GM21515 (cell line): ENCODE measurements around the gene RBM33.

Source experiments
- ATAC-seq: cut with Tn5 transposase; IDR thresholded peaks from one replicate; pipeline ENCODE4 v1.9.1; 2021; ENCODE audit not compliant: unreplicated experiment

RBM33 gene

DNA sequence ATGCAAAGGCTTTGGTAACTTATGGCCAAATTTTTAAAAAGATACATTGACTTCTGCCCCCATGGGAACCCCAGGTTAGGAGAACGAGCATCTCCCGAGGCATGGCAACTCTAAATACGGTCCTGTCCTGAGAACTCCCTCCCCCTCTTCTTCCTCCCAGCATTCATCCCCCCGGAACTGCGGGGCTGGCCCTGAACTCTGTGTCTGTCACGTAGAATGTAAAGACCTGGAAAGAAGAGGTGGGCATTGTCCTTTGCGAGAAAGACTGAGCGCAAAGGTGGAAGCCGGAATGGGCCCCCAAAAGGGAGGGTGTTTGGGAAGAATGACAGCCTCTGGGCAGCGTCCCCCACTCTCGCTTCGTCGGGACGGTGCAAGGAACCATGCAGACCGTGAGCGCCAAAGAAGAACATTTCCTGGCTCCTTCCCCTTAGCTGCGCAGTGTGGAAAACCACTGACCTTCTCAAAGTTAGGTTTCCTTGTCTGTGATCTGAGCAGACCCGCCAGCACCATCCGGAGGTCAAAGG lies 146.8 kb downstream of the RBM33 start:
- no peak for ATAC-seq

DNA sequence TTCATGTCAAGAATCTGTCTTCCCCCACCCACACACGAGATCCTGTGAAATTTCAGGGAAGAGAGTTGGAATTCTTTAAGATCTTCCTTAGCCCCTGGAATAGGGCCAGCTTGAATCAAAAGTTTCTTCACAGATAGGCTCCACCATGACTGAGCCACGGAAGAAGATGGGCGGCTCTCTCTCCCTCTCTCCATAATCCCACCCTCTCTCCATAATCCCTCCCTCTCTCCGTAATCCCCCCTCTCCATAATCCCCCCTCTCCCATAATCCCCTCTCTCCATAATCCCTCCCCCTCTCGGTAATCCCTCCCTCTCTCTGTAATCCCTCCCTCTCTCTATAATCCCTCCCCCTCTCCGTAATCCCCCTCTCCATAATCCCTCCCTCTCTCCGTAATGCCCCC lies 147.4 kb downstream of the RBM33 start:
- no peak for ATAC-seq

DNA sequence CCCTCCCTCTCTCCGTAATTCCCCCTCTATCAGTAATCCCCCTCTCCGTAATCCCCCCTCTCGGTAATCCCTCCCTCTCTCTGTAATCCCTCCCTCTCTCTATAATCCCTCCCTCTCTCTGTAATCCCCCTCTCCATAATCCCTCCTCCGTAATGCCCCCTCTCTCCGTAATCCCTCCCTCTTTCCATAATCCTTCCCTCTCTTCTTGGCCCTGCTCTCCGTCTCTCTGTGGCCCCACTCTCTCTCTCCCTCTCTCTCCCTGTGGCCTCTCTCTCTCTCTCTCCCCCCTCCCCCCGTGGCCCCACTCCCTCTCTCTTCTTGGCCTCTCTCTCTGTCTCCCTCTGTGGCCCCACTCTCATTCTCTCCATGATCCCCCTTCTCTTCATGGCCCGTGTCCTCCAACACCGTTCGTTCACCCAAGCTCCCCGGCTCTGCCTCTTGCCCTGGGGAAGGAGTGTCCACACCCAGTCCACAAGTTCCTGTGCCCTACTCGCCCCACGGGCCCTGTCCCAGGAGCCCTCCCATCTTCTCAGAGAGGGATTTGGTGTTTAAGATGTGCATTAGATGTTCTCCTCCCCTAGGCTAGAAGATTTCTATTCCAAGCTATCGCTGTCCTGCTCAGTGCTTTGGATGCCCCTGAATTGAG lies 148.0 kb downstream of the RBM33 start:
- ATAC-seq = no peak

DNA sequence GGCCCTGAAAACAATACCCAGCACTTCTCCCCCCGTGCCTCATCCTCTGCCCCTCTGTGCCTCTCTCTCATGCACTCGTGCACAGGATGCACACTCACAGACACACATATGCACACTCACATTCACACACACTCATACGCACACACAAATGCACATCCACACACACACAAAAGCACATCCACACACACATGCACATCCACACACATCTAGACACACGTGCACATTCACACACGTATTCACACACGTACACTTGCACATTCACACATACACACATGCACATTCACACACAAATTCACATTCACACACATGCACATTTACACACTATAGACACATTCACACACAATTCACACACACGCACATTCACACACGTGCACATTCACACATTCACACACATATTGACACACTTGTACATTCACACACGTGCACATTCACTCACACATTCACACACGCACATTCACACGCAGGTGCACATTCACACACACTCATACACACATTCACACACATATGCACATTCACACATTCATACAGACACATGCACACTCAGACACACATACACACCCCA lies 148.6 kb downstream of the RBM33 start:
- no peak for ATAC-seq

DNA sequence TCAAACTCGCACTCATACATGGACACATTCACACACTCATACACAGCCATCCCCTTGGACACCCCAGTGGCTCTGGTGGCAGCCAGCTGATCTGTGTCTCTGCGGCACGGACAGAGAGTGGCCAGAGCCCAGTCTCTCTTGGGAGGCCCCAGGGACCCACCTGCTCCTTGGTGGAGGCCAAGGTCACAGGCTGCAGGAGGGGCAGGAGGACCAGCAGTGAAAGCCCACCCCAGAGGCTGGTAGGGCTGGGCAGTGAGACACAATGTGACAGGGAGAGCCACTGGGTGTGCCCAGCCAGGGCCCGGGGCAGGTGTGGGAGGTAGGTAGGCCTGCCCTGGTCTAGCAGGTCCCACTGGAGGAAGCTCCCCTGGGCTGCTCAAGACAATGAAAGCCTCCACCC lies 149.3 kb downstream of the RBM33 start:
- no peak for ATAC-seq

DNA sequence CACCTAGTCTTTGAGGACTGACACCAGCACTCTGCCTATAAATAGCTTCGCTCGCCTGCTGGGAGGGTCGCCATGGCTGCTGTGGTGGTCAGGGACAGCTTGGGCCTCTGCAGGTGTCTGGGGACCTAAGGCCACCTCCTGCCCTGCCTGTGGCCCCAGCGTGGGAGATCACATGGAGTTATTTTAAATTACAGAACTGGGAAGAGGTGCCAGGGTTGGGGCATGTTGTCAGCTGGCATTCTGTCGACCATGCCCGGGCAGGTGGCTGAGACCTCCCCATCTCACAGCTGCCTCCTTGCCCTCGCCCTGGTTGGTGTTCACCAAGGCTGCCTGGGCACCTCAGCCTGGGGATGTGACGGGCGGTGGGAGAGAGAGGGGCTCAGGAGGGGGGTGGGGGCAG lies 149.7 kb downstream of the RBM33 start:
- ATAC-seq = no peak

DNA sequence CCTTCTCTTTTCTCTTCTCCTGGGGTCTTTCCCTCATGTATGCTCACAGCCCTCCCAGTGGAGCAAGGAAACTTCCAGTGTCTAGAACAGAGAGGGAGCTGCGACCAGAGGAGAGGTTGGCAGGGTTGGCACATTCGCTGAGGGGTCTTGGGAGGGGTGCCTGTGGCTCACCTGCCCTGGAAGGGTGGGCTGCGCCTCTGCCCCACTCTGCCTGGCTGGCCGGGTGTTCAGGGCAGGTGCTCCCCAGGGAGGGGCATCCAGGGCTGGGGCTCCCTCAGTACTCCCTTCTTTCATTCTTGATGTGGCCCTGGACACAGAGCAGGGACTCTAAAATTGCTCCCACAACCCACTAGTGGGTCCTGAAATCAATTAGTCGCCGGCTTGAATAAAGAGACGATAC lies 150.9 kb downstream of the RBM33 start:
- no peak for ATAC-seq

DNA sequence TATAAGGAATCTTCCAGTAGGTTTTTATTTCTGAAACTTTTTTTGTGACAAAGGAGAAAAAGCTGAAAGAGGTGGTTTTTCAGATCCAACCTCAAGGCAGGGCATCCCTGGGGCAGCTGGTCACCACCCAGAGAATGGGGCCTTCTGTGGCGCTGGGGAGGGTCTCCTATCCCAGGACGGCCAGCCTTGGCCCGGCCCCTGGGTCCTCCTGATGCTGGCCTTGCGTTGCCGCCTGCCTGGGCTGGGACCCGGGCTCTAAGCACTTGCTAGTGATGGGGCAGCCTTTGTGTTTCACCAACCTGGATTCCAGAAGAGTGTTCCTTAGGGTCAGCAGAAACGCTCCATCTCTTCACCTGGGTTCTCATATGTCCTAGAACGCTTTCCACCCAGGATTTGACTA lies 151.5 kb downstream of the RBM33 start:
- no peak for ATAC-seq

DNA sequence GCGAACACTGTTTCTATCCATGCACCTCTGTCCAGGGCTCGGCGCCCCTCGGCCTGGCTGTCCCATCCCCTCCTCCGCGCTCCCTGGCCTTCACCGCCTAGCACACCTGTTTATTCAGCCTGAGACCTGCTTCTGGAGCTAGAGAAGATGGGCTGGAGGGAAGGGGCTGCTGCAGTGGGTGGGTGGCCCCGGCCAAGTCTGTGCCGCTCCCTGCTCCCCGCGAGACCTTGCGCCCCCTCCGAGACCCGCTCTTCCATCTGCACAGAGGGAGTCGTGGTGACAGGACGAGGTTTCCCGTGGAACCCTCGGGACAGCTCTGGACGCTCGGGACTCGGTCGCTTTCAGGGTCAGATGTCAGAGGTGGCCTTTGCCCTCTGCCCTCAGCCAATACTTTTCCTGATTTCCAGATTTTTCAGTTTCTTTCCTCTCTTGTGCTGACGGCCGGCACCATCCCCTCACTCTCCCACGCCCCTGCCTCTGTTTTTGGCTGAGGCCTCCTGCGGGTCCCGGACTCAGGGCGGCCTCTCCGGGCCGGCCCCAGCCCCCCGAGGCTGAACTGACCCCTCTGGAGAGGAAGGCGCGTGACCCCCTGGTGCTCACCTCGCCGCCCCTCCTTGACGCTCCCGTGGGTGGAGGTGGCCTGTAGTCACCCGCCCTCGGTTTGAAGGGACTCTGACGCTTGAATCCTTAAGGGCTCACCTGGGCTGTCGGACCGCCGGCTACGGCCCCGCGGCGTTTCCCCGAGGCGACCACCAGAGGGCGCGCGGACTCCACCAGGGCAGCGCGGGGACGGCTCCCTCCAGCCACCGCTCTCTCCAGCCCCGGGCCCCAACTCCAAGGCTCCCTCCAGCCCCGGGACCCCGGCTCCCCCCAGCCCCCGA lies 152.2 kb downstream of the RBM33 start:
- no peak for ATAC-seq

DNA sequence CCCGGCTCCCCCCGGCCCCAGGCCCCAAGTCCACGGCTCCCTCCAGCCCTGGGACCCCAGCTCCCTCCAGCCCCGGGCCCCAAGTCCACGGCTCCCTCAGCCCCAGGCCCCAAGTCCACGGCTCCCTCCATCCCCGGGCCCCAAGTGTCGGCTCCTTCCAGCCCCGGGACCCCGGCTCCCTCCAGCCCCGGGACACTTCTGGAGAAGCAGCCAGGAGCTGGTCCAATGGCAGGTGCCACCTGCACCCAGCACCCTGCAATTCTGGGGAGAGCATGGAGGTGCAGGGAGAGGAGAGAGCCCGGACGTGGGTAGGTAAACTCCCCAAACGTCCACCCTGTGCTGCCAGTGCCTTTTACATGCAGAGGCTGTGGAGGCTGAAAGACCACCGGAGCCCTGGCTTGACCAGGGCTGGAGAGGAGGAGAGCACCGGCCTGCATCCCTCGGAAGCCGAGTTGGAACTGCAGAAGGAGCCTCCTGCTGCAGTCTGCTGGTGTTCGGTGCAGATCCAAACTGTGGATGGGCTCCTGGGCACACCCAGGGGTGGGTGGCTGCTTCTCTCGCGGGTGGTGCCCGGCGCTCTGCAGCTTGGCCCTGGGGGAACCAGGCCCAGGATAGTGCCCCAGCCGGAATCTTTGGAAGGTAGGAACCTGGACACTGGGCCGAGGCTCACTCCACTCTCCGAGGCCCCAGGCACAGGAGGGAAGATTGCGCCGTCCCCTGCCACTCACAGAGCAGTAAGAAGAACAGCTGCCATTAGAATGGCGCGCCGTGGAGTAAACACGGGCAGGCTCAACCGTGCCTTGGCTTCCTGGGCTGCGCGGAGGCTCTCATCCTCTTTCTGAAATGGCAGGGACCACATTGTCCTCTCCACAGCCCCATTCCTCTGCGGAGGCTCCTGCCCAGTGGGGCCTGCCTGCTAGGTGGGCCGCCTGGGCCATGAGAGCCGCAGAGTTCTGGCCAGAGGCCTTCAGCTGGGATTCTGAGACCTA lies 153.1 kb downstream of the RBM33 start:
- ATAC-seq = no peak

DNA sequence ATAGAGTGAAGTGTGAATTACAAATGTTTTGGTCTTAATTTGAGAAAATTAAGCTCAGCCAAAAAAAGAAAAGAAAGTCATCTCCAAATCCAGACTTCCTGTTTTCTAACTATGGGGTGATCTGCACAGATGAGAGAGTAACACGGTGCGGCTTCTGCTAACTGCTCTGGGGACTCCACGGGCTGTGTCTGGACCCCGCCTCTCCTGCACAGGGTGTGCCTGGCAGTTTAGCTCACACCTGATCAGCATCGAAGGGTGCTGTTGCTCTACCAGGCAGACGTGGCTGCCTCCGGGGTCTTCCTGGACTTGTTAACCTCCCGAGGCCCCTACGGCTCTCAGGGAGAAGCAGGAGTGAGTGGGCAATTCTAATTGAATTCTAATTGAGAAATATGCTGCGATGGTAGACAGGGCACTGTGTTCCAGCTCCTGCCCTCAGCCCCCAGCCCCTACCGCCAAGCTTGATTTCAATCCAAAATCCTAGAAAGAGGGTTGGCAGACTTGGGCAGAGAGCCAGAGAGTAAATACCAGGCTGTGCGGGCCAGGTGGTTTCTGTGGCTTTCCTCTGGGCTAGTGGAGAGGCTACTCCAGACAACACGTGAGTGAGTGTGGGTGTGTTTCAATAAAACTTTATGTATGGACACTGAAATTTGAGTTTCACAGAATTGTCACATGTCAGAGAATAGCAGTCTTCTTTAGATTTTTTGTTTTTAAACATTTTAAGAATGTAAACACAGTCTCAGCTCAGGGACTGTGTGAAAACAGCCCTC lies 154.4 kb downstream of the RBM33 start:
- no peak for ATAC-seq

DNA sequence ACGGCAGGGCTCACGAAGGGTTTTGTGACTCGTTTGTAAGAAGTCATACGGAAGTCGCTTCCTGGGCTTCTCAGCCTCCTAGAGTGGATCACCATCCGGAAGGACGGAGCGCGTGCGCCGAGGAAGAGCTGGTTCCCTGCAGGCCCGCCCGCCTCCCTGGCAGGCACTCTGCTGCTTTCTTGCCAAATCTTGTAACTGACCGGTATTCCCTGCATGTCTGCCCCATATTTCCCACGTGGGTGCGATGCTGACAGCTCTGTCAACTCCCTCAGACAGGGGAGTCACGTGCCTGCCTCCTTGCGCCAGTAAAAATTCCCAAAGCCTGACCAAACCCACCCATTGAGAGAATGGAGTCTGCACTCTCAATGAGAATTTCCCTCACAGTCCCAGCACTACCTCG lies 155.1 kb downstream of the RBM33 start:
- no peak for ATAC-seq

DNA sequence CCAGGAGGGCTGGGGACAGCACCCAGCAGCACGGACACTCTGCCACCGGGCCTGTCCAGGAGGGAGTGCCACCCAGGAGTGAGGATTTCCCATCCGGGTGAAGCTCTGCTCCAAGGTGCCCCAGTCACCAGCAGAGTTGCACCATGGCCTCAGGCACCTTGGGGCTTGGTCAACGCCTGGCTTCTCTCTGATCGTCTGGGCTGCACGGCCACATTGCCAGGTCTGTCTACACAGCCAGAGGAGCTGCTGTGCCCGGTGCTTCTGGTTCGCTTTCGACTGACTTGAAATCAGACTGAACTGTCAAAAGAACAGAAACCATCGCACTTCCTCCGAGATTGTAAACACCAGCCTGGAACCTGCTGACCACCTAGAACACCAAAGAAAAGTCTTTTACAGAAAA lies 155.8 kb downstream of the RBM33 start:
- no peak for ATAC-seq

DNA sequence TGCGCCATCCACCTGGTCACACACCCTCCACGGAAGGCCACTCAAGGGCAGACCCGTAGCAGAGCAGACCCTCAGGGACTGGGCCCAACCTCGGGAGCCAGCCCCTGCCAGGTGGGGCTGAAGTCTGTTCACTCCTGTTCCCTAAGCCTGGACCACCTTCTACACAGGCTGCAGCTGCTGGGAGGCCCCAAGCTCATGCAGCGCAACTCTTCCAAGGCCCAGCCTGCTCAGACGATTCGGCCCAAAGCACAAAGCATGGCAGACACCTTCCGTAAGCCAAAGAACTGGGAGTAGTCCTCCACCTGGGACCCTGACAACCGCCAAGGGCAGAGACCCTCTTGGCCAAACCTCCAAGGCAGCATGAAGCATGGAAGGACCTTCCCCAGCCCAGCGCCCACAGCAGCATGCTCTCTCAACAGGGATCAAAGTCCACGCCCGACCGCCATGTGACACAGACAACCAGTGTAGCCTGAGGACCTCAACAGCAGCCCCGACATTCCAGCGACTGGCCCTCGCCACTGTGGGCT lies 156.3 kb downstream of the RBM33 start:
- ATAC-seq = no peak

DNA sequence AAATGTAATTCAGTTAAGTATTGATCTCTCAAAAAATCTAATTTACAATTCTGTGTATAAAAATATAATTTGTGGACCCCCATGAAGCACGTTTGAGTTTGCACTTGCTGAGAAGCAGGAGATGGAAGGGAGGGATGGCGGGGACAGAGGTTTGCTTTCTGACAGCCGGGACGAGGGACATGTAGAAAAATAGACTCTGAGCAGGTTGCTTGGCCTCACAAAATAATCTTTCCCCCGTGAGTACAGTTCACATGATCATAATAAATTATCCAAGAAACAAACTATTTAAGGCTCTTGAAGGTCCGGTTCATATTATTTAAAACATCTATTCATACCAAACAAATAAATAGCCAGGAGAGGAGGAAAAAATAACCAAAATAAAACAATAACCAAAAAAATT lies 157.8 kb downstream of the RBM33 start:
- ATAC-seq = no peak

DNA sequence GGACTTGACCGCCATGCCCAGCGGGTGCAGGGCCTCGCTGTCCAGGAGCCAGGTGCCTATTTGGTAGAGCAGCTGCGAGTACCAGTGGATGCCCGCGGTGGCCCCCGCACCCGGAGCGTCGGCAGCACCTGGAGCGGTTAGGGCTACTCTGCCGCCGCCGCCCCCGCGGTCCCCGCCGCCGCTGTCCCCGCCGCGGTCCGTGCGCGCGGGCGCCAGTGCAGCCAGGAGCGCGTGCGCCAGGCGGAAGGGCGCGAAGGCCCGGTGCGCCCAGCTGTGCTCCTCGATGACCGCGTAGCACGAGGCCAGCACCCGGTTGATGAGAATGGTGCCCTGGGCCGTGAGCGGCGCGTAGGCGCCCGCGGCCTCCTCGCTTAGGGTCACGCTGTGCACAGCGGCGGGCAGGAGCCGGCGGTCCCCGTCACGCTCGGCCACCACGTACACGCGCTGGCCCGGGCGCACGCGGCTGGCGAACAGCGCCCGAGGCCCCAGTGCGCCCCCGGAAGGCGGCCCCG lies 158.5 kb downstream of the RBM33 start:
- ATAC-seq = no peak

DNA sequence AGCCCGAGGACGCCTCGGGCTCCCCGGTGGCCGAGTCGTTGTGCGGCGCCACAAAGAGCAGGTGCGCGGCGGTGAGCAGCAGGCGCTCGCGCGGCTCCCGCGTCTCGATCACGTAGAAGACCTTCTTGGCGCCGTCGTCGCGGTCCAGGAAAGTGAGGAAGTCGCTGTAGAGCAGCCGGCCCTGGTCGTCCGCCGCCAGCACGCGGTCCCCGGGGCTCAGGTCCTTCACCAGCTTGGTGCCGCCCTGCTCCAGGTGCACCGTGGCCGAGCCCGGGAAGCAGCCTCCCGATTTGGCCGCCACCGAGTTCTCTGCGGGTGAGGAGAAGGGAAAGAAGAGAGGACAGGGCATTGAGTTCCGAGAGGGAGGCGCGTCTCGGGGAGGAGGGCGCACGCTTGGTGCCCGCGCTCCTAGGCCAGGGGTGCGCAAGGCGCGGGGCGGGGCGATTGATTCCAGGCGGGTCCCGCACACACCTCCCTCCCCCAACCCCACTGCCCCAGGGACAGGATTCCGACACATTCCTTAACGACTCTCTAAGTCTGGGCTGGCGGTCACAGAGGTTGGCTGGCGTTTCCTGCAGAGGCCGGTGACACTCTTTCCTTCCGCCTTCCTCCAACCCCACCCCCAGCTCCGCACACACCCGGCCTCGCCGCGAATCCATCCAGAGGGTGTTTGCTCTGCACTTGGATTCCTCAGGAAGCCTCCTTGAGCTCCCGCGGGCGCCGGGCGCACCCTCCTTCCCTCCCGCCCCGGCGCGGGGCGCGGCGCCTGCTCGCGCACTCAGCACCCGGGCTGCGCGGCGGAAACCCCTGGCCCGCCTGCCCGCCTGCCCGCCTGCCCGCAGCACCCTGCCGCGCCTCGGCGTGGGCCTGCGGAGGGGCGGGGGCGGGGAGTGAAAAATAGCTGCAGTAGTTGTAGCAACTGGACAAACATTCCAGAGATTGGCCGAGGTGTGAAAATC lies 159.2 kb downstream of the RBM33 start:
- ATAC-seq = no peak

DNA sequence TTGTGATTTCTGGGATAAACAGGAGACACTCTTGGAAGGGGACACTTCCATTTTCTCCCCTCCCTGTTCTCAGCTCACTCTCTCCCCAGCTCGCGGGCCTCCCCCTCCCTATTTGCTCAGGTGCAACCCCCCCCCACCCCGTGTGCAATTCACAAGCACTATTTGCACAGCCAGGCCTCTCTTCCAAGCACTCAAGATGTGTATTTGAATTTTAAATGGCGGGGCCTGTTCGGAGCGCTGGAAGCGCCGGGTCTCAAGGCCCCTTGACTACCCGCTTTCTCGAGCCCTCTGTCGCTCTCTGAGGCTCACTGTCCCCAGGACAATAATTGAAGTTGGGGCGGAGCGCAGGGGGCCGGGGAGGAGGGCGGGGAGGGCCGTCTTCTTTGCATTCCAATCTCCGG lies 160.0 kb downstream of the RBM33 start:
- ATAC-seq = no peak
